Naive B cell (primary cell): ENCODE measurements around the gene SLC25A45. TPM values are rescaled to one million over a fixed set of nuclear protein-coding genes. Genes with fewer than 3 reads are reported as not detected.

Experiments
- ATAC-seq, 2 donors: fragments of 150-1000 bp; cut with Tn5 transposase; 2 replicates each; pipeline ENCODE4 v1.10.0; 2021; ENCODE audit warnings: low read depth in 2 of 2, mild to moderate bottlenecking in 2 of 2, moderate library complexity in 2 of 2
- DNase-seq: peaks from one replicate; pipeline ENCODE4 v3.0.0; 2022
- H3K27ac Mint-ChIP-seq, 6 donors: one replicate each; pipeline ENCODE4 v1.8.0; 2020 to 2022; ENCODE audit warnings: mild to moderate bottlenecking in 6 of 6, mixed read lengths in 6 of 6, moderate library complexity in 5 of 6, inconsistent platforms in 2 of 6
- H3K27me3 Mint-ChIP-seq, 3 donors: one replicate each; pipeline ENCODE4 v1.8.0; 2021 to 2022; ENCODE audit warnings: mixed read lengths in 3 of 3, mild to moderate bottlenecking in 1 of 3
- H3K36me3 Mint-ChIP-seq, 2 donors: one replicate each; pipeline ENCODE4 v1.8.0; 2020 to 2022; ENCODE audit warnings: mixed read lengths in 2 of 2, inconsistent platforms in 1 of 2, mild to moderate bottlenecking in 1 of 2
- H3K4me1 Mint-ChIP-seq, 3 donors: one replicate each; pipeline ENCODE4 v1.8.0; 2020 to 2022; ENCODE audit warnings: mixed read lengths in 3 of 3, inconsistent platforms in 1 of 3, mild to moderate bottlenecking in 1 of 3, moderate library complexity in 1 of 3
- H3K4me3 Mint-ChIP-seq, 8 donors: one replicate each; pipeline ENCODE4 v1.8.0; 2020 to 2022; ENCODE audit warnings: mild to moderate bottlenecking in 8 of 8, mixed read lengths in 8 of 8, moderate library complexity in 8 of 8, inconsistent platforms in 2 of 8
- H3K9me3 Mint-ChIP-seq, 7 donors: one replicate each; pipeline ENCODE4 v1.8.0; 2020 to 2022; ENCODE audit warnings: mixed read lengths in 7 of 7, mild to moderate bottlenecking in 5 of 7, inconsistent platforms in 2 of 7, moderate library complexity in 1 of 7
- polyA plus RNA-seq, 6 donors: library from polyadenylated mRNA; unstranded; fragments of 300-500 nt; fragmentation: Illumina TruSeq; gene quantifications; one replicate each; pipeline ENCODE4 v1.2.3, GENCODE V29; 2021; ENCODE audit warnings: low read depth in 6 of 6

SLC25A45 gene
- polyA plus RNA-seq, 6 donors from 2014 or later: 10.2 to 35.1 (median 16.2) TPM

DNA sequence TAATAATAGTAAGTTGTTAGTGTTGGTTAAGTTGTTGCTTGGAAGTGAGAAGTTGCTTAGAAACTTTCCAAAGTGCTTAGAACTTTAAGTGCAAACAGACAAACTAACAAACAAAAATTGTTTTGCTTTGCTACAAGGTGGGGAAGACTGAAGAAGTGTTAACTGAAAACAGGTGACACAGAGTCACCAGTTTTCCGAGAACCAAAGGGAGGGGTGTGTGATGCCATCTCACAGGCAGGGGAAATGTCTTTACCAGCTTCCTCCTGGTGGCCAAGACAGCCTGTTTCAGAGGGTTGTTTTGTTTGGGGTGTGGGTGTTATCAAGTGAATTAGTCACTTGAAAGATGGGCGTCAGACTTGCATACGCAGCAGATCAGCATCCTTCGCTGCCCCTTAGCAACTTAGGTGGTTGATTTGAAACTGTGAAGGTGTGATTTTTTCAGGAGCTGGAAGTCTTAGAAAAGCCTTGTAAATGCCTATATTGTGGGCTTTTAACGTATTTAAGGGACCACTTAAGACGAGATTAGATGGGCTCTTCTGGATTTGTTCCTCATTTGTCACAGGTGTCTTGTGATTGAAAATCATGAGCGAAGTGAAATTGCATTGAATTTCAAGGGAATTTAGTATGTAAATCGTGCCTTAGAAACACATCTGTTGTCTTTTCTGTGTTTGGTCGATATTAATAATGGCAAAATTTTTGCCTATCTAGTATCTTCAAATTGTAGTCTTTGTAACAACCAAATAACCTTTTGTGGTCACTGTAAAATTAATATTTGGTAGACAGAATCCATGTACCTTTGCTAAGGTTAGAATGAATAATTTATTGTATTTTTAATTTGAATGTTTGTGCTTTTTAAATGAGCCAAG lies 42.9 kb upstream of the SLC25A45 start:
- Mint-ChIP-seq H3K27ac (peak overlapping the region; percentile 98 to 100 (median 100)), H3K27me3 (no peaks in the 10 kb centered on the region), H3K36me3 (peaks cover 5 to 9% of the 10 kb centered on the region in 2 donors), H3K4me1 (peaks cover 81 to 95% (median 92%) of the 10 kb centered on the region in 3 donors), H3K4me3 (peak overlapping the region; percentile 84 to 98 (median 94)), H3K9me3 (no peaks in the 10 kb centered on the region)
- ATAC-seq (peak; percentile 59 to 64), DNase-seq (peak; percentile 91)

DNA sequence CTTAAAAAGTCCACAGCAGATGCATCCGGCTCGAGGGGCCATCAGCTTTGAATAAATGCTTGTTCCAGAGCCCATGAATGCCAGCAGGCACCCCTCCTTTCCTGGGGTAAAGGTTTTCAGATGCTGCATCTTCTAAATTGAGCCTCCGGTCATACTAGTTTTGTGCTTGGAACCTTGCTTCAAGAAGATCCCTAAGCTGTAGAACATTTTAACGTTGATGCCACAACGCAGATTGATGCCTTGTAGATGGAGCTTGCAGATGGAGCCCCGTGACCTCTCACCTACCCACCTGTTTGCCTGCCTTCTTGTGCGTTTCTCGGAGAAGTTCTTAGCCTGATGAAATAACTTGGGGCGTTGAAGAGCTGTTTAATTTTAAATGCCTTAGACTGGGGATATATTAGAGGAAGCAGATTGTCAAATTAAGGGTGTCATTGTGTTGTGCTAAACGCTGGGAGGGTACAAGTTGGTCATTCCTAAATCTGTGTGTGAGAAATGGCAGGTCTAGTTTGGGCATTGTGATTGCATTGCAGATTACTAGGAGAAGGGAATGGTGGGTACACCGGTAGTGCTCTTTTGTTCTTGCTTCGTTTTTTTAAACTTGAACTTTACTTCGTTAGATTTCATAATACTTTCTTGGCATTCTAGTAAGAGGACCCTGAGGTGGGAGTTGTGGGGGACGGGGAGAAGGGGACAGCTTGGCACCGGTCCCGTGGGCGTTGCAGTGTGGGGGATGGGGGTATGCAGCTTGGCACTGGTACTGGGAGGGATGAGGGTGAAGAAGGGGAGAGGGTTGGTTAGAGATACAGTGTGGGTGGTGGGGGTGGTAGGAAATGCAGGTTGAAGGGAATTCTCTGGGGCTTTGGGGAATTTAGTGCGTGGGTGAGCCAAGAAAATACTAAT lies 42.0 kb upstream of the SLC25A45 start:
- H3K9me3 Mint-ChIP-seq: no peaks in the 10 kb centered on the region
- no peaks in the 10 kb centered on the region for H3K27me3 Mint-ChIP-seq
- peak overlapping the region; percentile 98 to 100 (median 100) for H3K27ac Mint-ChIP-seq
- H3K4me3 Mint-ChIP-seq: peak overlapping the region; percentile 84 to 98 (median 94)
- ATAC-seq (no peak), DNase-seq (no peak)
- H3K36me3 Mint-ChIP-seq: peaks cover 5 to 9% of the 10 kb centered on the region in 2 donors
- peaks cover 78 to 95% (median 92%) of the 10 kb centered on the region in 3 donors for H3K4me1 Mint-ChIP-seq

DNA sequence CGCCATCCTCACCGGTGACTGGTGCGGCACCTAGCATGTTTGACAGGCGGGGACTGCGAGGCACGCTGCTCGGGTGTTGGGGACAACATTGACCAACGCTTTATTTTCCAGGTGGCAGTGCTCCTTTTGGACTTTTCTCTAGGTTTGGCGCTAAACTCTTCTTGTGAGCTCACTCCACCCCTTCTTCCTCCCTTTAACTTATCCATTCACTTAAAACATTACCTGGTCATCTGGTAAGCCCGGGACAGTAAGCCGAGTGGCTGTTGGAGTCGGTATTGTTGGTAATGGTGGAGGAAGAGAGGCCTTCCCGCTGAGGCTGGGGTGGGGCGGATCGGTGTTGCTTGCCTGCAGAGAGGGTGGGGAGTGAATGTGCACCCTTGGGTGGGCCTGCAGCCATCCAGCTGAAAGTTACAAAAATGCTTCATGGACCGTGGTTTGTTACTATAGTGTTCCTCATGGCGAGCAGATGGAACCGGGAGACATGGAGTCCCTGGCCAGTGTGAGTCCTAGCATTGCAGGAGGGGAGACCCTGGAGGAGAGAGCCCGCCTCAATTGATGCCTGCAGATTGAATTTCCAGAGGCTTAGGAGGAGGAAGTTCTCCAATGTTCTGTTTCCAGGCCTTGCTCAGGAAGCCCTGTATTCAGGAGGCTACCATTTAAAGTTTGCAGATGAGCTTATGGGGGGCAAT lies 41.2 kb upstream of the SLC25A45 start:
- Mint-ChIP-seq H3K36me3 (peaks cover 5 to 9% of the 10 kb centered on the region in 2 donors), H3K4me3 (peak overlapping the region; percentile 84 to 98 (median 94)), H3K4me1 (peaks cover 78 to 95% (median 94%) of the 10 kb centered on the region in 3 donors), H3K27ac (peak overlapping the region; percentile 98 to 100 (median 100)), H3K9me3 (no peaks in the 10 kb centered on the region), H3K27me3 (no peaks in the 10 kb centered on the region)
- DNase-seq (no peak), ATAC-seq (no peak)

DNA sequence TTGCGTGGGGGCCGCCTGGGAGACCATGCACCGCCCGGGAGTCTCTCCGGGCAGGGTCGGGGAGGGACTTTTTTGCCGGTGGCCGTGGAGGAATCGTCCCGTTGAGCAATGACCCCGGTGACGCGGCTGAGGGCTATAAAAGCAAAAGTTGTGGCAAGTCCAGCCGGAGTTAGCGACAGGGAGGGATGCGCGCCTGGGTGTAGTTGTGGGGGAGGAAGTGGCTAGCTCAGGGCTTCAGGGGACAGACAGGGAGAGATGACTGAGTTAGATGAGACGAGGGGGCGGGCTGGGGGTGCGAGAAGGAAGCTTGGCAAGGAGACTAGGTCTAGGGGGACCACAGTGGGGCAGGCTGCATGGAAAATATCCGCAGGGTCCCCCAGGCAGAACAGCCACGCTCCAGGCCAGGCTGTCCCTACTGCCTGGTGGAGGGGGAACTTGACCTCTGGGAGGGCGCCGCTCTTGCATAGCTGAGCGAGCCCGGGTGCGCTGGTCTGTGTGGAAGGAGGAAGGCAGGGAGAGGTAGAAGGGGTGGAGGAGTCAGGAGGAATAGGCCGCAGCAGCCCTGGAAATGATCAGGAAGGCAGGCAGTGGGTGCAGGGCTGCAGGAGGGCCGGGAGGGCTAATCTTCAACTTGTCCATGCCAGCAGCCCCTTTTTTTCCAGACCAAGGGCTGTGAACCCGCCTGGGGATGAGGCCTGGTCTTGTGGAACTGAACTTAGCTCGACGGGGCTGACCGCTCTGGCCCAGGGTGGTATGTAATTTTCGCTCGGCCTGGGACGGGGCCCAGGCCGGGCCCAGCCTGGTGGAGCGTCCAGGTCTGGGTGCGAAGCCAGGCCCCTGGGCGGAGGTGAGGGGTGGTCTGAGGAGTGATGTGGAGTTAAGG lies 40.4 kb upstream of the SLC25A45 start, which contains the start of gene NEAT1:
Gene NEAT1, plus strand, starts transcription at position 166 of the 883 bp plus-strand sequence.
- no peaks in the 10 kb centered on the region for H3K9me3 Mint-ChIP-seq

DNA sequence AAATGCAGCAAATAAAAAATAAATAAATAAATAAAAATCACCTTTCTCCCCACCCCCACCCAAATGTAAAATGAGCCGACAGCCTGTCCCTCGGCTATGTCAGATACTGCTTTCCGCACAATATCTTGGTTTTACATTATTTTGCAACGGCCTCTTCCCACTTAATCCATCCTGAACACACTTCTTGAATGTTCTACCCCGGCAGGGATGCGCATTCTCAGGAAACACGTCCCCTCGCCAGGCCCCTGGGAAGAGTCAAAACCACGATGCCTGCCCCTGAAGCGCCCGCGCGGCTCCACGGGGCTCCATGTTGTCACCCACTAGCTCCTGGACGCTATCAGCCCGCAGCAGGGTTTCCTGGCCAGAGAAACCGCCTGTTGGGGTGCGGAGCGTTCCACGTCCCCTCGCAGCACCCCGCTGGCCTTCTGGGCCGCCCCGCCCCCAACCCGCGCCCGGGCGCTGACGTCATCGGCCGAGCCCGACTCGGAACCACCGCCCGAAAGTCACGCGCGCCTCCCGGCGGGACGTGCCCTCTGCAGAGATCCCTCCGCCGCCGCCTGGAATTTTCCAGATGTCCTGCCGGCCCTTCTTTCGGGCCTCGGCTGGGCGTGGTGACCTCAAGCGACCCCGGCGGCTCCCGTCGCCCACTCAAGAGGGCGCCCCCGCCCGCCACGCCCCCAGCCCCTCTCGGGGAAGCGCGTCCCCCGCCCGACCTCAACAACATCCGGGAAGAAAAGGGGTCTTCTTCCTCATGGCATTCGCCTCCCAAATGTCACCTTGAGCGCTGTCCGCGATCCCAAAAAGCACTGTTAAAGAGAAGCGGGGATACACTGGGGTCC lies 39.6 kb upstream of the SLC25A45 start:
- H3K4me1 Mint-ChIP-seq: peaks cover 77 to 96% (median 95%) of the 10 kb centered on the region in 3 donors
- peaks cover 0 to 9% of the 10 kb centered on the region in 2 donors for H3K36me3 Mint-ChIP-seq
- H3K9me3 Mint-ChIP-seq: no peaks in the 10 kb centered on the region
- peak overlapping the region; percentile 98 to 100 (median 100) for H3K27ac Mint-ChIP-seq
- peak overlapping the region; percentile 84 to 98 (median 94) for H3K4me3 Mint-ChIP-seq
- ATAC-seq (peak; percentile 7 to 11), DNase-seq (peak; percentile 87)
- H3K27me3 Mint-ChIP-seq: no peaks in the 10 kb centered on the region

More for the DNA sequence above, 40.4 kb upstream of the SLC25A45 start, which contains the start of gene NEAT1:
- peak within 1 kb of the TSS; percentile 98 to 100 (median 100) for H3K27ac Mint-ChIP-seq
- DNase-seq (peak; percentile 79), ATAC-seq (peak in 1 of 2 donors; percentile 2)
- H3K4me3 Mint-ChIP-seq: peak within 1 kb of the TSS; percentile 84 to 98 (median 94)
- no peaks in the 10 kb centered on the region for H3K27me3 Mint-ChIP-seq
- peaks cover 5 to 9% of the 10 kb centered on the region in 2 donors for H3K36me3 Mint-ChIP-seq
- peaks cover 77 to 96% (median 95%) of the 10 kb centered on the region in 3 donors for H3K4me1 Mint-ChIP-seq

DNA sequence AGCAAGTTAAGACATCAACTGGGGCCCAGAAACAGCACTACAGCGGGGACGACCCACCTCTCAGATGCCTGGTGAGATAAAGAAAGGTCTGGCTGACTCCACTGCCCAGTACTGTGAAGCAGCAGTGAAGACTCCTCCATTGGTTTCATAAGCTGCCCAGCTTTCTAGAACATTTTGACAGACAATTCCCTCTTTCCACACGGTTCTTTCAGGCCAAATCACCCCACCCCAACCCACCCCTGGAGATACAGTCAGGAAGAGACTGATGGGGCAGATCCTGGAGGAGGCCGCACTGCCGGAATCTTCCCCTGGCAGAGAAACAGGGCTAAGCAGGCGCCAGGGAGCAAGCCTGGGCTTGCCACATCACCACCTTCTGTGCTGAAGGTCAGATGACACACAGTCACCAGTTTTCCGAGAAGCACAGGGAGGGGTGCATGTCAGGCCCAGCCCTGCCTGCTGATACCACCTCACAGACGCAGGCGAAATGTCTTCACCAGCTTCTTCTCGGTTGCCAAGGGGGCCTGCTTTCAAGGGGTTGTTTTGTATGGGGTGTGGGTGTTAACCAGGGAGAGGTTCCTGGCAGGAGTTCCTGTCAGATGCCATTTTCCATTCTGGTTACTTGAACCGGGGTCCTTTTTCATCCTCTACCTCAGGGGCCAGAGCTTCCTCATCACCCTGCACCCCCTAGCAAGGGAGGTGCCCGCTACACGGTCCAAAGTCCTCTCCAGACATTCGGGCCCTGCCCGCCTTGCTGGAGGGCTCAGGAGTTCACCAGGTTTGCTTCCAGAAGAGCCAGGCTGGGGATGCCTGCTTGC lies 38.7 kb upstream of the SLC25A45 start:
- Mint-ChIP-seq H3K36me3 (peaks cover 0 to 9% of the 10 kb centered on the region in 2 donors), H3K27ac (peak overlapping the region; percentile 98 to 100 (median 100)), H3K27me3 (no peaks in the 10 kb centered on the region), H3K9me3 (no peaks in the 10 kb centered on the region), H3K4me1 (peaks cover 73 to 96% (median 95%) of the 10 kb centered on the region in 3 donors), H3K4me3 (peak overlapping the region; percentile 84 to 98 (median 94))
- ATAC-seq: peak; percentile 10 to 12
- DNase-seq: peak; percentile 79

DNA sequence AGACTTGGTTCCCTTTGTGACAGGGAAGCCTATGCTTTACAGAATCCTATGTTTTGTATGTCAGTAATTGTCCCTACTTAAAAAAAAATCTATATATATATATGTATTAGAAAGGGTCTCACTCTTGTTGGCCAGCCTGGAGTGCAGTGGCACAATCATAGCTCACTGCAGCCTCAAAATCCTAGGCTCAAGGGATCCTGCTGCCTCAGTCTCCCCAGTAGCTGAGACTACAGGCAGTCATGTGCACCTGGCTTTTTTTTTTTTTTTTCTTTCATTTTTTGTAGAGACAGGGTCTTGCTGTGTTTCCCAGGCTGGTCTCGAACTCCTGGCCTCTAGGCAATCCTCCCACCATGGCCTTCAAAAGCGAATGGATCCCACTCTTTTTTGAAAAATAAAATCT lies 38.1 kb upstream of the SLC25A45 start:
- ATAC-seq (no peak), DNase-seq (no peak)
- H3K27ac Mint-ChIP-seq: peak overlapping the region; percentile 98 to 100 (median 100)
- H3K4me3 Mint-ChIP-seq: peak overlapping the region; percentile 81 to 98 (median 92)
- peaks cover 72 to 98% (median 95%) of the 10 kb centered on the region in 3 donors for H3K4me1 Mint-ChIP-seq
- peaks cover 0 to 9% of the 10 kb centered on the region in 2 donors for H3K36me3 Mint-ChIP-seq
- no peaks in the 10 kb centered on the region for H3K27me3 Mint-ChIP-seq
- H3K9me3 Mint-ChIP-seq: no peaks in the 10 kb centered on the region

DNA sequence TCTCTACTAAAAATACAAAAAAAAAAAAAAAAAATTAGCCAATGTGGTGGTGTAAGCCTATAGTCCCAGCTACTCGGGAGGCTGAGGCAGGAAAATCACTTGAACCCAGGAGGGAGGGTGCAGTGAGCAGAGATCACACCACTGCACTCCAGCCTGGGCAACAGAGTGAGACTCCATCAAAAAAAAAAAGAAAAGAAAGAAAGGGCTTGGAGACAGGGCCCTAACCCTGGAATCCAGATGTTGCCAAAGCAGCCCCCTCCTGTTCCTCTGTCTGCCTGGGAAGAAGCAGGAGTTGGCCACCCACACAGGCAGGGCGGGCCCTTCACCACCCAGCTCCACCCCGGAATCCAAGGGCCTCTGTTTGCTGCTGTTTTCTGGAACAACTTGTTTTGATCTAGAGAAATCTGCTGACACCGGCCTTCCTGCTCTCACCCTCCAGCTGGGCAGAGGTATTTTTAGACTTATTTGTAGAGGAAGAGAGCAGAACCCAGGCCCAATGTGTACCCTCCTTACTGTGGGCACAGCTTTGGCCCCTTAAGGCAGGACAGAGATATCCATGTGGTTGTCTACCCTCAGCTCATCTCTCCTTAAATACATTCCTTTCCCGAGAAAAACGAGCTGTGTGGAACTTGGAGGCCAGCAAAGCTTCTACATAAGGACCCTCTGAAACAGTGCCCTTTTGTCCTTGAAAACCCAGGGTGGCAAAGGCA lies 37.5 kb upstream of the SLC25A45 start:
- Mint-ChIP-seq H3K4me1 (peaks cover 67 to 94% (median 92%) of the 10 kb centered on the region in 3 donors), H3K27ac (peak overlapping the region; percentile 98 to 100 (median 100))
- ATAC-seq: no peak

DNA sequence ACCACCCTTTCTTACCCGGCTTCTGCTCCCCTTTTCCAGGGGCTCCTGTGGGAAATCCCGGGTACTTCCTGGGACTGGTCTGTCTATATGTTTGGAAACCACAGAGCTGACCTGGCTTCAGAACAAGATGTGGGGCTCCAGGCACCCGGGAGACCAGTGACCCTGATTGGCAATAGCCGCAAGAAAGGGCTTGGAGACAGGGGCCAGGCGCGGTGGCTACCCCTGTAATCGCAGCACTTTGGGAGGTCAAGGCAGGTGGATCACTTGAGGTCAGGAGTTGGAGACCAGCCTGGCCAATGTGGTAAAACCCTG lies 37.0 kb upstream of the SLC25A45 start:
- Mint-ChIP-seq H3K27ac (peak overlapping the region; percentile 98 to 100 (median 100)), H3K27me3 (no peaks in the 10 kb centered on the region), H3K4me3 (peak overlapping the region in 7 of 8 donors; percentile 87 to 97 (median 93)), H3K9me3 (no peaks in the 10 kb centered on the region), H3K4me1 (peaks cover 65 to 89% (median 87%) of the 10 kb centered on the region in 3 donors), H3K36me3 (peaks cover 0 to 9% of the 10 kb centered on the region in 2 donors)
- DNase-seq (no peak), ATAC-seq (no peak)

More for the DNA sequence above, 37.5 kb upstream of the SLC25A45 start:
- DNase-seq: no peak
- Mint-ChIP-seq H3K36me3 (peaks cover 0 to 9% of the 10 kb centered on the region in 2 donors), H3K4me3 (peak overlapping the region; percentile 81 to 97 (median 92)), H3K9me3 (no peaks in the 10 kb centered on the region), H3K27me3 (no peaks in the 10 kb centered on the region)
